NCI-H1048 (cell line): ENCODE data around the gene ADGB.

Experiments
- DNase-seq: peaks from one replicate; lab custom pipeline; 2025; lab: John Stamatoyannopoulos, UW

The ADGB gene

DNA sequence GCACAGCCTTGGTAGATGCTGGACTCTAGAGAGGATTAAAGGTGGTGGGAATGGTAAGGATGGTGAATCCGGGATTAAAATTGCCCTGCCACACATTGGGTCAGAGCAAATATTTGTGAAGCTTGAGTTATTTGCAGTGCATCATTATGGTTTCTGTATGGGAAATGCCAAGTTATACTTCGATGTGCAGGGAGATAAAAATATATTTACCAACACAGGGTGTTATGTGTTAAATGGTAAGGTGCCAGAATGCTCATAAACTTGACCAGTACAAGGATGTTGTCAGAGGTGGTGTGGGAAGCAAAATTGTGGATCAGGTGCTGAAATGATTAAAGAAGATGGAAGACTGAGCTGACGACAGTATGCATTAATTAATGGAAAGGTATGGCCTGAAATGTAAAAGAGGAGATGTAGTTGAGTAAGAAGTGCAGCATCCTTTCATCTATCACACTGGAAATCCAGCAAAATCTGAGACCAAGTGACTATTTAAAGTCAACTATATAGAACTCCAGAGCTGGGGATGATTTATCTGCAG, 262.3 kb downstream of the ADGB start:
- DNase-seq: no peak

GRCh38 chr6:146861716-146862115, 262.9 kb downstream of the ADGB start:
- no peak for DNase-seq

GRCh38 chr6:146862508-146862919, 263.7 kb downstream of the ADGB start:
- DNase-seq: no peak

DNA sequence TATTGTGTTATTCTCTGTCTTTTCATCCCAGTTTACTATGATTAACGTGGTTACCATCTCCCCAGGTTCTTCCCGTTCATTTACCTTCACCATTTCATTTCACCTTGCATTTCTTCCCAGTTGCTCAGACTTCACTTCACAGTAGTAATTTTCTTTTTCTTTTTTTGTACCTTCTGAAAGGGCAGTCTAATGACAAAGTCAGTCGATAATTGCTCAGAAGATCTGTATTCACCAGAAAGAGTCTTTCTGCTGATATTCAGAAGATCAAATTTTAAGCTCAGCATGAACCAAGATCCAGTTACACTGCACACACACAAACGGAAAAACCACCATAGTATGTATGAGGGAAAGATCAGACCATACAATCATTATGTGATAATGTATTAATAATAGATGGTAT, 265.5 kb downstream of the ADGB start:
- no peak for DNase-seq

GRCh38 chr6:146864885-146865284, 266.1 kb downstream of the ADGB start:
- no peak for DNase-seq
